Measurements from ENCODE around the gene SPATA16.
"Not testable (repeated sequence)": the region's sequence is repeated elsewhere in the genome, so short reads cannot be mapped to it uniquely, and the experiment has no call there.

The SPATA16 gene

DNA sequence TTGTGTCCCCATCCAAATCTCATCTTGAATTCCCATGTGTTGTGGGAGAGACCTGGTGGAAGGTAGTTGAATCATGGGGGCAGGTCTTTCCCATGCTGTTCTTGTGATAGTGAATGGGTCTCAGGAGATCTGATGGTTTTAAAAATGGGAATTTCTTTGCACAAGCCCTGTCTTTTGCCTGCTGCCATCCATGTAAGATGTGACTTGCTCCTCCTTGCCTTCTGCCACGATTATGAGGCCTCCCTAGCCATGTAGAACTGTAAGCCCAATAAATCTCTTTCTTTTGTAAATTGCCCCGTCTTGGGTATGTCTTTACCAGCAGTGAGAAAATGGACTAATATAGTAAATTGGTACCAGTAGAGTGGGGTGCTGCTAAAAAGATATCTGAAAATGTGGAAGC lies 261.7 kb downstream of the SPATA16 start:
- DNase-seq (ENCODE audit: low read depth): not testable (repeated sequence)

DNA sequence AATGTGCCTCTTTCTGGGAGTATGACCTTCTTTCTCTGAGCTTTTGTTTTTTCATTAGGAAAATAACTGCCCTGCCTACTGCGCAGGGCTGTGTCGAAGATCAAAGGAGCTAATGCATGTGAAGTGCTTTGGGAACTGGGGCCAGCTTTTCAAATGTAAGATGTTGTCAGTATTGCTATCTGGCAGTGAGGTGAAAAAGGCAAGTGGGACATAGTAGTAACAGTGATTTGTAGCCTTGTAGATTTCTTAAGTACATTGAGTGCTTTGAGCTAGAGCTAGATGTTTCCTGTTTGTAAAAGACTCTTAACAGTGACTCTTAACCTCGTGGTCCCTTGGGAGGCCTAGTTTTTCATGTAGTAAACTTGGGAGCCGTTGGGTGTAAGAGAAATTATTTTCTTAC lies 264.0 kb downstream of the SPATA16 start:
- DNase-seq (ENCODE audit: low read depth): no peak

DNA sequence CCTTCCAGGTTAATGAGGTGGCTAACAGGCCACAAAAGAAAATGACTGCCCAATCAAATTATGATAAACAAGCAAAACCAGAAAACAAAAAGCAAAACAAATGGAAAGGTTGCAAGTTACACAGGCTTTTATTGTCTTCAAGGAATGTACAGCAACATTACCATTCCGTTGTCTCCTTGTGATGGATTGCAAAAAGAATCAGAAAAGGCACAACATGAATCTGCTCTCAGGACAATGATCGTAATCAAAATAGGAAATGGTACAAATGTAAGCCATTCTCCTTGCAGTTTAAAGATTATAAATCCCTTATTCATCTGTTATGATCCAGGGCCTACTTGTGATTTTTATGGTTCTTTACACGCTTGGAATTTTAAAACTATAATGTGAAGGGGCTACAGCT lies 264.7 kb downstream of the SPATA16 start:
- DNase-seq (ENCODE audit: low read depth): no peak

DNA sequence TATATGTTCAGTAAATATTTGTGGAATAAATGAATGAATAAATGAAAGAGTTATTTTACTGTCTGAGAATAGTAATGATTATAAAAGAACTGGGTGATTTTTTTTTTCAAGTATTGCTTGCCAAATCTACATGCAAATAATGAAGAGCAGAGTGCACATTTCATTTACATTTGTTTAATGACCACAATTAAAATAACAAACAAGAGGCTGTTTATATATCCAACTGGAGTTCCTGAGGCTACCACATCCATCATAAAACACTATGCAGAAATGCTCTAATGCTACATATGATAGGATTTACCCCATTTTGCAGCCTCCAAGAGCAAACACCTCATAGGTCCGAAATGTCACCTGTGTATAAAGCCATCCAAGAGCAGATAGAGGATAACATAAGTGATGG lies 266.0 kb downstream of the SPATA16 start:
- no peak for DNase-seq (ENCODE audit: low read depth)

DNA sequence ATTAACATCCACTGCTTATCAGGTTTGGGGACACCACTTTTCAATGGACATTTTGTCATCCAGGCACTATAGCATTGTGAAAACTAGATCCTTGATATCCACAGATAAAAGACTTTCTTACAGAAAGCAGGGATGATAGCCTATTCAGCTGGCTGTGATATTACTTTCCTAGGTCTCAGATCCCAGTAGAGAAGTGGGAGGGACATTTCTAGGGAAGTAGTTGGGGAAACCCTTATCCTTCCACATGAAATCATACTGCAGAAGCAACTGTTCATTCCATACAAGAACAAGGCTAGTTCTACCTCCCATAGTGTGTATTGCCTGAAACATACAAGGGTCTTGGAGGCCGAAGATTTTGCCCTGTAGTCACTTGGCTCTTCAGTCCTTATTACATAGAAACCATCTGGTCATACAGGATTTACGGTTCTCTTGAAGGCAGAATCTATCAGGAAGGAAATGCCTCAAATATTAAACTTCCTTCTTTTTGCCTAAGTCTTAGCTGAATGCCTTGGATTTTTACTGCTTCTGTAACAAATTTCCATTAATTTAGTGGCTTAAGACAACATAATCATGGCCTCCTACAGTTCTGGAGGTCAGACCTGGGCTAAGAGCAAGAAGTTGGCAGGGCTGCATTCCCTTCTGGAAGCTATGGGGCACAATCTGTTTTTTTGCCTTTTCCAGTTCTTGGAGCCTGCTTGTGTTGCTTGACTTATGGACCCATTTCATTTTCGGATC lies 271.1 kb downstream of the SPATA16 start:
- DNase-seq (ENCODE audit: low read depth): no peak

DNA sequence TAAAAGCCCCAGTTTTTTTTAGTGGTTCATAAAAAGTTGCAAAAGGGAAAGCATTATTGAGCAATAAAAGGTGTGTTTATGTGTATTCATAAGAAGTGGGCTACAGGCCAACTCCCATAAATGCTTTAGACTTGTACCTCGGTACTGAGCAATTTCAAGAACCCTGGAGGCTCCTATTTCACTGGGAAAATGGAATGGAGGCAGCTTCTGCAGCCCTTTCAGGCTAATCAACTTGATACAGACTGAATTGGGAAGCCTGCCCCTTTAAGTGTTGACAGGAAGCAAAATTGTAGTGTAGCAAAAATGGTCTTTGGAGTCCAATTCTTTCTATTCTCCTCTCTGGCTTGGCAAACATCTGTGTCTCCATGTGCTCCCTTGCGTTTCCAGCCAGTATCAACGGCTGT lies 271.7 kb downstream of the SPATA16 start:
- peak; percentile 18 for DNase-seq (ENCODE audit: low read depth)

DNA sequence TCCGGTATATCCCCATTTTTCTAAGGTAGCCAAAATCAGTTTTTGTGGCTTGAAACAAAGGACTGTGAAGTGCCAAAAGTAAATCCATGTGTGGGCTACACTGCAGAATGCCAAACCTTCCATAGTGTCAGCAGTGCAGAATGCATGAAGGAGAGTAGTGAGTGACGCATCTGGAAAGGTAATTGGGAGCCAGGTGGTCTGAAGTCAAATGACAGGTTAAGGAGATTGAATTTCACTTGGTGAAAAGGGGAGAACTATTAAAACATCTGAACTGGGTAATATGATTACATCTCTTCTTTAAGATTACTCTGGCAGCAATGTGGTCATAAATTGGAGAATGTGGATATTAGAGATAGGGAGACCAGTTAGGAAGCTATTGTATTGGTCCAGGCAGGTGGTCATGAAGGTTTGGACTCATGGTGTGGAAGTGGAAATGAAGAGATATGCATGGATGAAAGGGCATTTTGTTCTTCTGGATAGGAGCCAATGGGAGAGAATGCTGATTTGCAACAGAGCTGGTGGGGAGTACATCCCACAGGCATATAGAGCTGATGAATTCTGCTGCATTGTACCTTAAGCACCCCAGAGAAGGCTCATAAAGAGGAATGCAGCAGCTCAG lies 272.3 kb downstream of the SPATA16 start:
- no peak for DNase-seq (ENCODE audit: low read depth)

DNA sequence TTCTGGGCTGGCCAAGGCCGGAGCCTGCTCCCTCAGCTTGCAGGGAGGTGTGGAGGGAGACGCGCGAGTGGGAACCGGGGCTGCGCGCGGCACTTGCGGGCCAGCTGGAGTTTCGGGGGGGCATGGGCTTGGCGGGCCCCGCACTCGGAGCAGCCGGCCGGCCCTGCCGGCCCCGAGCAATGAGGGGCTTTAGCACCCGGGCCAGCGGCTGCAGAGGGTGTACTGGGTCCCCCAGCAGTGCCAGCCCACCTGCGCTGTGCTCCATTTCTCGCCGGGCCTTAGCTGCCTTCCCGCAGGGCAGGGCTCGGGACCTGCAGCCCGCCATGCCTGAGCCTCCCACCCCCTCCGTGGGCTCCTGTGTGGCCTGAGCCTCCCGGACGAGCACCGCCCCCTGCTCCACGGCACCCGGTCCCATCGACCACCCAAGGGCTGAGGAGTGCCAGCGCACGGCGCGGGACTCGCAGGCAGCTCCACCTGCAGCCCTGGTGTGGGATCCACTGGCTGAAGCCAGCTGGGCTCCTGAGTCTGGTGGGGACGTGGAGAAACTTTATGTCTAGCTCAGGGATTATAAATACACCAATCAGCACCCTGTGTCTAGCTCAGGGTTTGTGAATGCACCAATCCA lies 274.2 kb downstream of the SPATA16 start:
- DNase-seq (ENCODE audit: low read depth): not testable (repeated sequence)

DNA sequence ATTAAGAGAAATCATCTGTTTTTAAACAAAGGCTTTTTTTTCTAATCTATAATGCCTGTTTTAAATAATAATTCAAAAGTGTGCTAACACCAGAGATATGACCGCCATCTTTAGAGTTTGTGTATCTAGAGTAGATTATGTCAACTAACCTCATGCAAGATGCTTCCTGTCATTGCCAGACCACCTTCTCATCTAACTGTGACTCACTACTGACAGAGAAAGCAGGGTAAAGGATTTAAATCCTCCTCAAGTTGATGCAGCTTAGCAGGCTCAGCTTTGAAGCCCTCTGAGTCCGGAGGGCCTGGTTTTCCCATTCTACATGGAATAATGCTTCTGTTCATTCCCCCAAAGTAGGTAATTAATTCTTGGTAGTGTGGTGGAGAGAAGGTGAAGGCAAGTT lies 282.0 kb downstream of the SPATA16 start:
- DNase-seq (ENCODE audit: low read depth): peak; percentile 40

DNA sequence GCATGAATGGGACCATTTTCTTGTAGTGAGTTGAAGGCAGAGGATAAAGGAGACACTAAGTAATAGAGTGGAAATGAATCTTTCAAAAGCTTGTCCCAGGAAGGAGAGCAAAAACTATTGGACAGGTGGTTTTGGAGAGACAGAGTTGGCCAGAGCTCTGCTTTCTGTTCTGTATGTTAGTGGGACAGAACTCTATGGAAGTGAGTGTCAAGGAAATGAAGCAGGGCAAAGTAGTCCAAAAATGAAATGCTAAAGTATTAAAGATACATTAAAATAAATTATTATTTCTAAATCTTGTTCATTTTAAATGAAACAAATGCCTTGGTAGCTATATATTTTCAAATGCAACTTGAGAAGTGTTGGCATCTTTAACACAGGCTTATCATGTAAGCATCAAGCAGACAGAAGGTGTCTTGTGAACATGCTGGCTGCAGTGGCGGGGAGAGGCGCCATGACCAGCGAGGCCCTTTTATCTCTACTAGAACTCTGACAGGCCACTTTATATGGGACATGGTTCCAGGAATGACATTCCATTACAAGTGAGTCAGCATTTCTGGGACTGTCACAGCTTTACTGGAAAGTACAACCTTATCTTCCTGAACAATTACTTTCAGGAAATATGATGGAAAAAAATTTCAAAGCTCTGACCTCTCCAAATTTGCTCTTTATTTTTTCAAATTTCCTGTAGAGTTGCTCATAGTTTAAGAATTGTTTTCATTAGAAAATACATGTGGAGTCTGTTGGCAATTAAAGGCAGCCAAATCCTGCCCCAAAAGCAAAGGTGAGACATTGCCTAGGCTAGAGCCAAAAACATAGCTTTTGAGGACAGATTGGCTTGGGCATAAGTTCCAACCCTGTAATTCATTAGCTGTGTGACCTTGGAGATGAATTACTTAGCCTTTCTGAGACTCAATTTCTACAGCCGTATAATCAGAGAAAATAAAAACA lies 284.0 kb downstream of the SPATA16 start:
- DNase-seq (ENCODE audit: low read depth): no peak

DNA sequence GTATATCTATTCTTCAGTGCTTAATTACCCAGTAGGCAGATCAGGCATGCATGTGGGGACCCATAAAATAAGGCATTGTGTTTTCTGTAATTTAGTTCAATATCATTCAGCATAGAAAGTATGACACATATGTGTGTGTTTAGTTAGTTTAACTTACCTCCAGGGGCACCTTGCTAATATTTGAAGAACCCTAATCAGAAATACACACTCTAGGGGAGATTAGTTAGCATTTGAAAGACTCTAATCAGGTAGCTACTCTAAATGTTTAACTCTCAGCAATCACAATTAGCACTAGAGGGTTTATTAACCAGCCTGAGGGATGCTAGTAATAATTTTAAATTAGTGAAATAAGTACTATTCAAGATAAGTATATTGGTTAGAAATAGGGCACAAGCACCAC lies 286.0 kb downstream of the SPATA16 start:
- no peak for DNase-seq (ENCODE audit: low read depth)

DNA sequence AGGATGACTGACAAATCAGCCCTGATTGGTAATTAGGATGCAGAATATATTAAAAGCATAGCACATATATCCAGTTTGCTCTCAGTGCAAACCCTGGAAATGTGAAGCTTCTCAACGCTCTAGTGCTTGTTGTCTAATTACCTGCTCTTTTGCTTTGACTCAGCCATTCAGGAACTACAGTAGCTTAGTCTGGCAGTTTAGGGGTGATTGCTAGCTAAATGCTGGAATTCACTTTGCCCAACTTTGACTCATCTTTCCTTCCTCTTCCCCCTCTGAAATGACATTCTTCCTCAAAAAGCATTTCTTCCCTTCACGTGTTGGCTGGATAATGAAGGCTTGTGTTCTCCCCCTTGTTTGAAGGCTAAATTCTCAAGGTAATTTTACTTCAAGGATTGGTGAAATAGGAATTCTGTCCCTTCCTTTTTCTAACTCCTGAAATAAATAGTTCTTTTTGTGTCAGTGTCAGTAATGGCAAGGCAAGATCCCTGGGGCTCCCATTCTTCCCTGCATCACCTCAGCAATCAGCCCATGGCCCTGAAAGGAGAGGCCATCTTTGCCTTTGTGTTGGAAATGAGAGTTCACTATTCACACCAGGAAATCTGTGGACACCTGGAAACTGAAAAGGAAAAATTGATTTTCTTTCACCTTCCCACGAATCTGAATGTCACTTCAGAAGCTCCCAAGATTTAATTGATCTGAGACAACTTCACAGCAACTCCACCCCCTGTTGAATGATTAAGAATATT lies 286.9 kb downstream of the SPATA16 start:
- no peak for DNase-seq (ENCODE audit: low read depth)

DNA sequence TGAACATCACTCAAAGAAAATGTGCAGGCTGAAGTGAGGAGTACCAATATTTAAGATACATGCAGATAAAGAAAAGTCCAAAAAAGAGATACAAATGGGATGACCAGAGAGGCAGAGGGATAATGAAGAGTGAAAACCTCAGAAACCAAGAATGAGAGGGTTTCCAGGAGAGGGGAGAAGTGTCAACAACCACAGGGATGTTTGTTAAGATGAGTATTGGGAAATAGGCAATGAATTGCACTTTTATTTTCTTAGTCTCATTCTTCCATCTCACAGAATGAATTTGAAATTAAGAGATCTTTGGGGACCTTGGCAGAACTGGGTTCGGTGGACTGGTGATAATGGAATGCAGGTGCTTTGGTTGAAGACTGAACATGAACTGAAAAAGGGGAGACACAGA lies 288.0 kb downstream of the SPATA16 start:
- no peak for DNase-seq (ENCODE audit: low read depth)

DNA sequence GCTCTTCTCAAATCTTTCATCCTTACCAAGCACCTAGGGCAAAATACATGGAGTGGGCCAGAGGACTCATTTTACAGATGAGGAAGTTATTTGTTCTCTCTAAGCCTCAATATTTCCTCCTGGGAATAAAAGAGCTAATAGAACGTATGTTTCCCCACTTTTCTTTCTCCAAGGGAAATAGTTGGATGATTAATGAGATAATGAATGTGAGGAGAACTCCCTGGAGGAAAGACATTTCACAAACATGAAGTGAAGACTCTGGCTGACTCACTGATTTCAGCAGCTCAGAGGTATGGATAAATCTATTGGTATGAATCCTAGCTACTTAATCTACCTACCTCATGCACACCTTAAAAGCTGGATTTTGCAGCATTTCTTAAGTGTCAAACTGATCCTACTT lies 292.1 kb downstream of the SPATA16 start:
- DNase-seq (ENCODE audit: low read depth): peak; percentile 65

DNA sequence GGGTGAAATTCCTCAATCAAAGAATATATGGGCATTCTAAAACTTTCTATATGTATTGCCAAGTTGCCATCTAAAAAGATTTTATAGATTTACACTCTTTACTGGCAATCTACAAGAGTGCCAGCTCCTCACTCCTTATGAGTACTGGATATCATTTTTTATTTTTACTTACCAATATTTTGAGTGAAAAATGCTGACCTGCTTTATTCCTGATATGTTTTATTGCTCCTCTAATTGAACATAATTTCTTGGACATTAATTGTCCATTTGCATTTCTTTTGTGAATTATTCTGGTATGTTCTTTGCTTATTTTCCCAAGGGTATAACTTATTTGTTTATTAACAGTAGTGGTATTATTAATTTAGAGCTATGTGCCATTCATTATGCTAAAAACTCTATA lies 293.7 kb downstream of the SPATA16 start:
- DNase-seq (ENCODE audit: low read depth): no peak

DNA sequence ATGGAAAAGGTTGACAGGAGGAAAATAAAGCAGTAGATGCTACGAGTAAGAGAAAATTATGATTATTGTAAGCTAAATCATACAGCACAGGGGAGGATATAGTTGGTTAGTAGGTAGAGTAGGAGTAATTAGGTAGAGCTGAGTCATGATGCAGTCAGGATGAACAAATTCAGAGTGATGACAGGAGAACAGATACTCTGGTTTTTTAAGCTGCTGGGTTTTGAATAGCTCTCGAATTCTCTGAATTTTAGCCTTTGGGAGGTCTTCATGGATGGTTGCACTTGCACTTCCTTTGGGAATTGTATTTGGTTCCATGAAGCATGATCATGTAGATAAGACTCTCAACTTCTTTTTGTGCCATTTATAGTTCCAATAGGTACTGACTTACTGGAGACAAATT lies 294.3 kb downstream of the SPATA16 start:
- peak; percentile 40 for DNase-seq (ENCODE audit: low read depth)

DNA sequence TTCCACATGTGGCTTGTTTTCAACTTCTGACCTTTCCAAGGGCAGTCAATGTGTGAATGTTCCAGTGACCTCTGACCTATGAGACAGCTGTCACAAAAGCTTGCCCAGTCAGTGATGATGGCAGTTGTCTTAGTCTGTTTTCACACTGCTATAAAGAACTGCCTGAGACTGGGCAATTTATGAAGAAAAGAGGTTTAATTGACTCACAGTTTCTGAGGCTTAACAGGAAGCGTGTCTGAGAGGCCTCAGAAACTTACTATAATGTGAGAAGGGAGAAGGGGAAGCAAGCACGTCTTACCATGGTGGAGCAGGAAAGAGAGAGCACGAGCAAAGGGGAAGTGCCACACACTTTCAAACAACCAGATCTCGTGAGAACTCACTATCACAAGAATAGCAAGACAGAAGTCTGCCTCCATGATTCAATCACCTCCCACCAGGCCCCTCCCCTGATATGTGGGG lies 294.9 kb downstream of the SPATA16 start:
- DNase-seq (ENCODE audit: low read depth): no peak

DNA sequence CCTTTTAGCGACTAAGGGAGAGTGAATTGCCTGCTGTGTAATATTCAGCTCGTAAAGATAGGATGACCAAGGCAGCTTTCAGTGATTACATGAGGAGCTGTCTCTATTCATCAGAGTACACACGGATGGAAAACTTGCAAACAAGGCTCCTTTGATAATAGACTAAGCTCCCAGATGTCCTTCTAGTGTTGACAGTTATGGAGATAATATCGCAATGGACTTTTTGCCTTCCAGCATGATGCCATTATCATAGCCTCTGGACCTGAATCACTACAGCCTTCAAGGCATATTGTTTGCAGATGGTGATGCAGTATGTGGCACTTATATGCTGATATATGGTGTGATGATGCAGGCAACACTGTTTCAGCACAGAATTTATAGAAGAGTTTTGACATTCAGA lies 296.6 kb downstream of the SPATA16 start:
- no peak for DNase-seq (ENCODE audit: low read depth)

DNA sequence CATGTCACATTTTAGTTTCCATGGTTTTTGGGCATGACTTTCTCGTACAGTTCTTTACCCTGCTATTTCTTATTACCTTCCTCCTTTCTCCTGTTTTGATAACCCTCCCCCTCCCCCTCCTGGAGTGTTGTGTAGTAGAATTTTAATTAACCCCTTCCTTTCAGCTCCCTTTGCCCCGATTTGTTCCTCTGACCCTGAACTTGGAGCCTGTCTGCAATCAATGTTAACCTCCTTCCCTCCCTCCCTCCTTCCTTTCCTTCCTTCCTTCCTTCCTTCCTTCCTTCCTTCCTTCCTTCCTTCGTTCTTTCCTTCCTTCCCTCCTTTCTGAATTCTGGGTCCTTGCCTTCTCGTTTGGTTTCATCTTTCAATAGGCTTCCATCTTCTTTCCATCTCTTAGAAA lies 300.1 kb downstream of the SPATA16 start:
- no peak for DNase-seq (ENCODE audit: low read depth)

DNA sequence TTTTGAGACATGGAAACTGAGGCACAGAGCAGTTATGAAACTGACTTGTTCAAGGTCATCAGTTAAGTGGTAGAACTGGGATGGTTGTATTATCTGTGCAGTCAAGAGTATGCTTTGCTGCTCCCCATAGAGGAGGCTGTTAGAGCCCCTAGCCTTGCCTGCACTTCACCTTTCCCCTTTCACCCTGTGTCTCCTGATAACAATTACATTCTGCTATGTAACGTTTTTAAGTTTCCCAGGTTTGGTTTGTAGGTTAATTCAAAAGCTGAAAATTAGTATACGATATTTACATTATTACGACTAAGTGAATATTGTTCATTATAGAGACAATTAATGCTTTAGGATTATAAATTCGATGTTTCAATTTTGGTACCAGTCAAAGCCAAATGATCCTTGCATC lies 300.6 kb downstream of the SPATA16 start:
- no peak for DNase-seq (ENCODE audit: low read depth)

DNA sequence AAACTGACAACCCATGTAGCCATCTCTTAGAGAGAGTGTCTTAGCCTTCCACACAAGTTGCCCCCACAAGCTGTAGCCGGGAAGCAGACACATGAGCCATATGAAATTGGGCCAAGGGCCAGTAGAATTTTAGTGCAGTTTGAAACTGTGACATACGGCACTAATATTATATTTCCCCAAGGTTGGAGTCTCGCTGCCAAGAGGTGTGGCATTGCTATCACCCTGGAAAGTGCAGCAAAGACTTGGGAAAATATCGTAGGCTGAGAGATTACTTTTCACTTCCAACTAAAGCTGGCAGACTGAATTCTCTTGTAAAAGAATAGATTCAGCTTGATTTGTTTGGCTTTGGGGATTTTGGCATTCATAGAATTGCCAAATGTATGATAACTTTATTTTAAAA lies 301.4 kb downstream of the SPATA16 start:
- no peak for DNase-seq (ENCODE audit: low read depth)
